ENCODE results near the gene GJD2.

- TF ChIP-seq, protein P1, sequence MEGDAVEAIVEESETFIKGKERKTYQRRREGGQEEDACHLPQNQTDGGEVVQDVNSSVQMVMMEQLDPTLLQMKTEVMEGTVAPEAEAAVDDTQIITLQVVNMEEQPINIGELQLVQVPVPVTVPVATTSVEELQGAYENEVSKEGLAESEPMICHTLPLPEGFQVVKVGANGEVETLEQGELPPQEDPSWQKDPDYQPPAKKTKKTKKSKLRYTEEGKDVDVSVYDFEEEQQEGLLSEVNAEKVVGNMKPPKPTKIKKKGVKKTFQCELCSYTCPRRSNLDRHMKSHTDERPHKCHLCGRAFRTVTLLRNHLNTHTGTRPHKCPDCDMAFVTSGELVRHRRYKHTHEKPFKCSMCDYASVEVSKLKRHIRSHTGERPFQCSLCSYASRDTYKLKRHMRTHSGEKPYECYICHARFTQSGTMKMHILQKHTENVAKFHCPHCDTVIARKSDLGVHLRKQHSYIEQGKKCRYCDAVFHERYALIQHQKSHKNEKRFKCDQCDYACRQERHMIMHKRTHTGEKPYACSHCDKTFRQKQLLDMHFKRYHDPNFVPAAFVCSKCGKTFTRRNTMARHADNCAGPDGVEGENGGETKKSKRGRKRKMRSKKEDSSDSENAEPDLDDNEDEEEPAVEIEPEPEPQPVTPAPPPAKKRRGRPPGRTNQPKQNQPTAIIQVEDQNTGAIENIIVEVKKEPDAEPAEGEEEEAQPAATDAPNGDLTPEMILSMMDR (IDR thresholded peaks at IDR 0.05; ENCODE audit: insufficient read depth, low read length, poor library complexity, severe bottlenecking), result no peak
- TF ChIP-seq EZH2phosphoT487 (conservative IDR thresholded peaks at IDR 0.05; ENCODE audit: low read length), result no peak
Measured at GRCh38 chr15:34713635-34714034, 41.2 kb downstream of the GJD2 start.
